SK-MEL-5 (cell line): ENCODE data around the gene FAF1. TPM values are rescaled to one million over a fixed set of nuclear protein-coding genes. Genes with fewer than 3 reads are reported as not detected.
"Not testable (repeated sequence)": the region's sequence is repeated elsewhere in the genome, so short reads cannot be mapped to it uniquely, and the experiment has no call there.

Experiments
- DNase-seq: peaks from one replicate; pipeline ENCODE4 v3.0.0-alpha.2; 2016; ENCODE audit warnings: low read depth, low spot score
- in situ Hi-C: cut with HindIII; loops from 2 replicates; pipeline ENCODE4 v1.10.0; 2016; ENCODE audit warnings: low sequenced_read_pairs, high pct_unique_total_duplicates, low pct_unique_long_range_greater_than_20kb
- polyA plus RNA-seq, 2 experiments: library from polyadenylated mRNA; depleted of rRNA; stranded (reverse); fragments of >200 nt; gene quantifications; 2 replicates each; pipeline ENCODE4 v1.2.3, GENCODE V29; 2015
- total RNA-seq: library from RNA; depleted of rRNA; stranded (reverse); fragments of >200 nt; shearing (Covaris generic); gene quantifications from 2 replicates; pipeline ENCODE4 v1.2.3, GENCODE V29; 2014; rRNA removed

The FAF1 gene
- total RNA-seq: 73.3 and 76.9 TPM in 2 replicates
- polyA plus RNA-seq (2015; cell fraction: cytosol; rRNA removed): 41.9 and 47.7 TPM in 2 replicates
- 27.8 and 61.3 TPM in 2 replicates for polyA plus RNA-seq (2015; cell fraction: nucleus; rRNA removed)

- in situ Hi-C loops: no loop called here
- DNase-seq: peak; percentile 94
These were observed at the start of gene FAF1 for GRCh38 chr1:50959913-50960844. TSS of gene FAF1 (minus strand) at chr1:50960267. CDS start at chr1:50959811, 456 bp downstream.

GRCh38 chr1:51009381-51009780, 49.3 kb upstream of the FAF1 start:
- DNase-seq: peak; percentile 16
- in situ Hi-C loops: no loop called here

- DNase-seq, in situ Hi-C loops: not testable (repeated sequence)
These were observed 45.5 kb upstream of the FAF1 start for GRCh38 chr1:51005549-51005948.

GRCh38 chr1:51002516-51002915, 42.4 kb upstream of the FAF1 start:
- in situ Hi-C loops: no loop called here
- no peak for DNase-seq

GRCh38 chr1:51000651-51001050, 40.6 kb upstream of the FAF1 start:
- in situ Hi-C loops: no loop called here
- DNase-seq: no peak

GRCh38 chr1:51000160-51000559, 40.1 kb upstream of the FAF1 start:
- in situ Hi-C loops: no loop called here
- DNase-seq: no peak

- in situ Hi-C loops, DNase-seq: not testable (repeated sequence)
These were observed 39.3 kb upstream of the FAF1 start for GRCh38 chr1:50999375-50999774.

- in situ Hi-C loops: no loop called here
- no peak for DNase-seq
These were observed 36.0 kb upstream of the FAF1 start for GRCh38 chr1:50996083-50996482.

- in situ Hi-C loops: no loop called here
- DNase-seq: no peak
These were observed 35.6 kb upstream of the FAF1 start for GRCh38 chr1:50995651-50996050.

GRCh38 chr1:50994997-50995396, 34.9 kb upstream of the FAF1 start:
- no peak for DNase-seq
- in situ Hi-C loops: no loop called here

GRCh38 chr1:50993645-50994044, 33.6 kb upstream of the FAF1 start:
- no peak for DNase-seq
- in situ Hi-C loops: no loop called here

GRCh38 chr1:50992532-50993318, 32.7 kb upstream of the FAF1 start:
- in situ Hi-C loops: no loop called here
- no peak for DNase-seq

GRCh38 chr1:50989694-50990093, 29.6 kb upstream of the FAF1 start:
- in situ Hi-C loops: no loop called here

GRCh38 chr1:50986653-50987052, 26.6 kb upstream of the FAF1 start:
- in situ Hi-C loops: no loop called here
- DNase-seq: no peak

More at GRCh38 chr1:50989694-50990093, 29.6 kb upstream of the FAF1 start:
- no peak for DNase-seq

- no peak for DNase-seq
- in situ Hi-C loops: no loop called here
These were observed 25.0 kb upstream of the FAF1 start for GRCh38 chr1:50985094-50985493.

GRCh38 chr1:50983219-50983802, 23.2 kb upstream of the FAF1 start:
- in situ Hi-C loops: no loop called here
- no peak for DNase-seq

- no peak for DNase-seq
These were observed 22.5 kb upstream of the FAF1 start for GRCh38 chr1:50982611-50983010.

GRCh38 chr1:50981741-50982140, 21.7 kb upstream of the FAF1 start:
- in situ Hi-C loops: no loop called here
- no peak for DNase-seq

More at GRCh38 chr1:50982611-50983010, 22.5 kb upstream of the FAF1 start:
- in situ Hi-C loops: no loop called here
